ENCODE results near the gene ATP6AP1. TPM values are rescaled to one million over a fixed set of nuclear protein-coding genes. Genes with fewer than 3 reads are reported as not detected.
A peak's percentile ranks its signal among the peaks of the same experiment; 100 is the strongest.

ATP6AP1 gene
- total RNA-seq, 1 donor from 2014 or later = 153 TPM

DNA sequence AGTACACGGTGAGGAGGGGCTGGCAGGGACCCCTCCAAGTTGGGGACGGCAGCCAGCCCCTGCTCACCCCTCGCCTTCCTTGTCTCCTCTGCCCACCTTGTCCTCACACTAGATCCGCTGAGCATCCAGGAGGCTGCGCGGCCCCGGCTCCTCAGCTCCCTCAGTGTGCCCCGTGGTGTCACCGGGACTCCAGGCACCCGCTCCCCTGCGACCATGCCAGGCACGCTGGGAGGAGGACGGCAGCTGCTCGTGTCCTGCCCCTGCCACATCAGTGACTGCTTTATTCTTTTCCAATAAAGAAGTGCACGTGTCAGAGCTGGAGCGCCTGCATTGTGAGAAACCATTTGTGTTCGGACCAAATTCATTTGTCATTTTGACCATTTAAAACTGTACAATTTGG lies 21.8 kb downstream of the ATP6AP1 start:
- peaks cover 2% of the 10 kb centered on the region for H3K9me3 Mint-ChIP-seq (ENCODE audit: unreplicated experiment)
- no peak overlapping the region for H3K4me3 Mint-ChIP-seq (ENCODE audit: unreplicated experiment)
- no peaks in the 10 kb centered on the region for H3K27me3 Mint-ChIP-seq (ENCODE audit: low read depth, unreplicated experiment)
- H3K79me2 ChIP-seq (ENCODE audit: insufficient read depth, low read length) = peaks cover 18% of the 10 kb centered on the region
- H3K9me3 ChIP-seq (ENCODE audit: insufficient read depth, low read depth, low read length) = no peaks in the 10 kb centered on the region
- H3K36me3 Mint-ChIP-seq (ENCODE audit: low read depth, unreplicated experiment) = peaks cover 7% of the 10 kb centered on the region
- H3K36me3 ChIP-seq (ENCODE audit: insufficient read depth, low read length) = no peaks in the 10 kb centered on the region
- H3K27ac Mint-ChIP-seq (ENCODE audit: unreplicated experiment) = no peak overlapping the region
- DNase-seq (ENCODE audit: low read depth) (no peak), FAIRE-seq (no peak)
- H4K20me1 ChIP-seq (ENCODE audit: insufficient read depth, low read length) = peaks cover 14% of the 10 kb centered on the region
- H3K4me2 ChIP-seq (ENCODE audit: low read length) = no peak overlapping the region
- no peak overlapping the region for H3K9ac ChIP-seq (ENCODE audit: low read length)
- peaks cover 8% of the 10 kb centered on the region for H3K4me1 ChIP-seq (ENCODE audit: insufficient read depth, low read length)
- no peaks in the 10 kb centered on the region for H3K4me1 Mint-ChIP-seq (ENCODE audit: low read depth, unreplicated experiment)
- no peaks in the 10 kb centered on the region for H3K27me3 ChIP-seq (ENCODE audit: insufficient read depth, low read length)
- H3K27ac ChIP-seq (ENCODE audit: low read depth, low read length) = no peak overlapping the region
- H3K4me3 ChIP-seq (ENCODE audit: insufficient read depth, low read depth, low read length) = no peak overlapping the region
- no peak overlapping the region for H2AFZ ChIP-seq (ENCODE audit: low read depth, low read length)
- TF ChIP-seq, protein P1, sequence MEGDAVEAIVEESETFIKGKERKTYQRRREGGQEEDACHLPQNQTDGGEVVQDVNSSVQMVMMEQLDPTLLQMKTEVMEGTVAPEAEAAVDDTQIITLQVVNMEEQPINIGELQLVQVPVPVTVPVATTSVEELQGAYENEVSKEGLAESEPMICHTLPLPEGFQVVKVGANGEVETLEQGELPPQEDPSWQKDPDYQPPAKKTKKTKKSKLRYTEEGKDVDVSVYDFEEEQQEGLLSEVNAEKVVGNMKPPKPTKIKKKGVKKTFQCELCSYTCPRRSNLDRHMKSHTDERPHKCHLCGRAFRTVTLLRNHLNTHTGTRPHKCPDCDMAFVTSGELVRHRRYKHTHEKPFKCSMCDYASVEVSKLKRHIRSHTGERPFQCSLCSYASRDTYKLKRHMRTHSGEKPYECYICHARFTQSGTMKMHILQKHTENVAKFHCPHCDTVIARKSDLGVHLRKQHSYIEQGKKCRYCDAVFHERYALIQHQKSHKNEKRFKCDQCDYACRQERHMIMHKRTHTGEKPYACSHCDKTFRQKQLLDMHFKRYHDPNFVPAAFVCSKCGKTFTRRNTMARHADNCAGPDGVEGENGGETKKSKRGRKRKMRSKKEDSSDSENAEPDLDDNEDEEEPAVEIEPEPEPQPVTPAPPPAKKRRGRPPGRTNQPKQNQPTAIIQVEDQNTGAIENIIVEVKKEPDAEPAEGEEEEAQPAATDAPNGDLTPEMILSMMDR (IDR thresholded peaks at IDR 0.05; ENCODE audit: insufficient read depth, low read depth, low read length) = no peak
- no peak for TF ChIP-seq EZH2 (IDR thresholded peaks at IDR 0.05; ENCODE audit: insufficient read depth, low read length)

DNA sequence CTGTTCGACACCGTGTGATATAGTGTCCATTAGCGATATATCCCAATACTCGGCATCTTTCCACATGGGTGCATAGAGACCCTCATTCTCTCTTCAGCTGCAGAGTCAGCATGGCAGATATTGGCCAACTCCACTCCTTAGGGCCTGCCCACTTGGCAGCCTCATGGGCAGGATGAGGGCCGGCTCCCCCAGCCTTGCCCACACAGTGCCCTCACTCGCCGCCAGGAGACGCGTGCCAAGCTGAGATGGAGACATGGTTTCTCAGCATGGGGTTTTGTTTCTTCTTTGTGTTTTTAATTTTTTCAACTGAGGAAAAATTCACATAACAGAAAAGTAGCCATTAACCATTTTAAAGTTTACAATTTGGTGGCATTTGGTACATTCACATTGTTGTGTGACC lies 24.3 kb downstream of the ATP6AP1 start:
- H3K27ac Mint-ChIP-seq (ENCODE audit: unreplicated experiment) = no peak overlapping the region
- Histone ChIP-seq H3K4me1 (ENCODE audit: insufficient read depth, low read length) (no peaks in the 10 kb centered on the region), H2AFZ (ENCODE audit: low read depth, low read length) (no peak overlapping the region), H3K27ac (ENCODE audit: low read depth, low read length) (no peak overlapping the region), H3K4me3 (ENCODE audit: insufficient read depth, low read depth, low read length) (no peak overlapping the region), H4K20me1 (ENCODE audit: insufficient read depth, low read length) (peaks cover 3% of the 10 kb centered on the region), H3K9me3 (ENCODE audit: insufficient read depth, low read depth, low read length) (no peaks in the 10 kb centered on the region), H3K36me3 (ENCODE audit: insufficient read depth, low read length) (no peaks in the 10 kb centered on the region), H3K79me2 (ENCODE audit: insufficient read depth, low read length) (no peaks in the 10 kb centered on the region), H3K9ac (ENCODE audit: low read length) (no peak overlapping the region), H3K4me2 (ENCODE audit: low read length) (no peak overlapping the region), H3K27me3 (ENCODE audit: insufficient read depth, low read length) (no peaks in the 10 kb centered on the region)
- H3K4me1 Mint-ChIP-seq (ENCODE audit: low read depth, unreplicated experiment) = no peaks in the 10 kb centered on the region
- H3K36me3 Mint-ChIP-seq (ENCODE audit: low read depth, unreplicated experiment) = peaks cover 7% of the 10 kb centered on the region
- DNase-seq (ENCODE audit: low read depth) (no peak), FAIRE-seq (no peak)
- TF ChIP-seq, protein P1 (IDR thresholded peaks at IDR 0.05; ENCODE audit: insufficient read depth, low read depth, low read length) = no peak
- TF ChIP-seq EZH2 (IDR thresholded peaks at IDR 0.05; ENCODE audit: insufficient read depth, low read length) = no peak
- H3K27me3 Mint-ChIP-seq (ENCODE audit: low read depth, unreplicated experiment) = no peaks in the 10 kb centered on the region
- peaks cover 2% of the 10 kb centered on the region for H3K9me3 Mint-ChIP-seq (ENCODE audit: unreplicated experiment)
- no peak overlapping the region for H3K4me3 Mint-ChIP-seq (ENCODE audit: unreplicated experiment)

DNA sequence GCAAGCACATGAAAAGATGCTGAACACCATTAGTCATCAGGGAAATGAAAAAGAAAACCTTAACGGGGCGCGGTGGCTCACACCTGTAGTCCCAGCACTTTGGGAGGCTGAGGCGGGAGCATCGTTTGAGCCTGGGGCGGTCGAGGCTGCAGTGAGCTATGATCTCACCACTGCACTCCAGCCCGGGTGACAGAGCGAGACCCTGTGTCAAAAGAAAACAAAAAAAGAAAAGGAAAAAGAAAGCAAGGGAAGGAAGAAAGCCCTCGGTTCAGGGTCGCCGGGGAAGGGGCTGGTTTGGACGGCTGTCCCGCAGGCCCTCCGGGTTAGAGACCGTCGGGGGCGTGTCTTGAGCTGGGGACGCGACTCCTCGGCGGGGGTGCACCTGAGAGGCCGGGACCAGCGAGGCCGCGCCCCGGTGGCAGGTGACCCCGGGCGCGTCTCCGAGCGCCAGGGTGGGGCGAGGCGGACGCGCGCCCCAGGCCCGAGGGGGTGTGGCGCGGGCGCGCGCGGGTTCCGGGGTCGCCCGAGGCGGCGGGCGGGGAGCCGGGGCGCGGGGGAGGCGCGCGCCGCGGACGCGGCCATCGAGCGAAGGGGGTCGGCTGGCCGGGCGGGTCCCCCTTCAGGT lies 29.1 kb downstream of the ATP6AP1 start:
- peak overlapping the region; percentile 96 for H3K27ac Mint-ChIP-seq (ENCODE audit: unreplicated experiment)
- H3K4me1 Mint-ChIP-seq (ENCODE audit: low read depth, unreplicated experiment) = no peaks in the 10 kb centered on the region
- peak overlapping the region; percentile 96 for H3K4me3 Mint-ChIP-seq (ENCODE audit: unreplicated experiment)
- Histone ChIP-seq H3K27ac (ENCODE audit: low read depth, low read length) (peak overlapping the region; percentile 53), H3K9ac (ENCODE audit: low read length) (peak overlapping the region; percentile 81), H3K4me3 (ENCODE audit: insufficient read depth, low read depth, low read length) (peak overlapping the region; percentile 50), H3K4me1 (ENCODE audit: insufficient read depth, low read length) (peaks cover 4% of the 10 kb centered on the region), H3K27me3 (ENCODE audit: insufficient read depth, low read length) (no peaks in the 10 kb centered on the region), H2AFZ (ENCODE audit: low read depth, low read length) (peak overlapping the region; percentile 66), H3K9me3 (ENCODE audit: insufficient read depth, low read depth, low read length) (no peaks in the 10 kb centered on the region), H3K4me2 (ENCODE audit: low read length) (peak overlapping the region; percentile 91), H4K20me1 (ENCODE audit: insufficient read depth, low read length) (peaks cover 41% of the 10 kb centered on the region), H3K36me3 (ENCODE audit: insufficient read depth, low read length) (no peaks in the 10 kb centered on the region), H3K79me2 (ENCODE audit: insufficient read depth, low read length) (peaks cover 43% of the 10 kb centered on the region)
- TF ChIP-seq, protein P1 (IDR thresholded peaks at IDR 0.05; ENCODE audit: insufficient read depth, low read depth, low read length) = no peak
- no peak for TF ChIP-seq EZH2 (IDR thresholded peaks at IDR 0.05; ENCODE audit: insufficient read depth, low read length)
- peaks cover 2% of the 10 kb centered on the region for H3K9me3 Mint-ChIP-seq (ENCODE audit: unreplicated experiment)
- DNase-seq (ENCODE audit: low read depth) (no peak), FAIRE-seq (no peak)
- H3K27me3 Mint-ChIP-seq (ENCODE audit: low read depth, unreplicated experiment) = no peaks in the 10 kb centered on the region
- peaks cover 7% of the 10 kb centered on the region for H3K36me3 Mint-ChIP-seq (ENCODE audit: low read depth, unreplicated experiment)
